ENCODE results near the gene CRELD2. TPM values are rescaled to one million over a fixed set of nuclear protein-coding genes. Genes with fewer than 3 reads are reported as not detected.

Gene CRELD2
- total RNA-seq, 1 donor from 2014 or later, result 44.3 TPM

GRCh38 chr22:49913446-49913845 is 5.0 kb upstream of the CRELD2 start:
- H3K4me1 Mint-ChIP-seq (ENCODE audit: low read depth), result peaks cover 9% of the 10 kb centered on the region
- TF ChIP-seq CTCF (IDR thresholded peaks at IDR 0.05), result no peak
- no peak for DNase-seq (ENCODE audit: low spot score)
- H3K27ac Mint-ChIP-seq (ENCODE audit: unreplicated experiment), result no peak overlapping the region
- no peaks in the 10 kb centered on the region for H3K9me3 Mint-ChIP-seq (ENCODE audit: low read depth)
- no peak overlapping the region for H3K4me3 Mint-ChIP-seq (ENCODE audit: unreplicated experiment)
- H3K27me3 Mint-ChIP-seq (ENCODE audit: low read depth), result no peaks in the 10 kb centered on the region
- H3K36me3 Mint-ChIP-seq (ENCODE audit: low read depth), result no peaks in the 10 kb centered on the region

DNA sequence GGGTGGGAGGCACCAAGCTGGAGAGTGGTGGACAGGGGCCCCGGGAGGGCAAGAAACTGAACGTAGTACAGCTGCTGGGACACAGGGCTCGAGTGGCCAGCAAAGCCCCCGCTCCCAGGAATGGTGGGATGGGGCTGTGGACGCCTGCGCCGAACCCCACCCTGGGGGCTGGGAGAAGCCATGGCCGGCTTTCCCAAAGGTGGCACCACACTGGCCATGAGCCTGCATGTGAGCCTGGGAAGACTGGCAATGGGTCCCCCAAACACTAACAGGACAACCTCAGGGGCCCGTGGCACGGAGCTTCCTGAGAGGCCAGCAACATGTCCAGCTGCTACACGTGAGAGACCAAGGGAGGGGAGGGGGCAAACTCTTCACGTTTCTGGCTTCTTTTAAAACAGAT is 4.2 kb upstream of the CRELD2 start:
- H3K9me3 Mint-ChIP-seq (ENCODE audit: low read depth), result no peaks in the 10 kb centered on the region
- no peaks in the 10 kb centered on the region for H3K36me3 Mint-ChIP-seq (ENCODE audit: low read depth)
- peaks cover 11% of the 10 kb centered on the region for H3K4me1 Mint-ChIP-seq (ENCODE audit: low read depth)
- no peaks in the 10 kb centered on the region for H3K27me3 Mint-ChIP-seq (ENCODE audit: low read depth)
- DNase-seq (ENCODE audit: low spot score), result no peak
- TF ChIP-seq CTCF (IDR thresholded peaks at IDR 0.05), result no peak
- no peak overlapping the region for H3K27ac Mint-ChIP-seq (ENCODE audit: unreplicated experiment)
- H3K4me3 Mint-ChIP-seq (ENCODE audit: unreplicated experiment), result no peak overlapping the region

DNA sequence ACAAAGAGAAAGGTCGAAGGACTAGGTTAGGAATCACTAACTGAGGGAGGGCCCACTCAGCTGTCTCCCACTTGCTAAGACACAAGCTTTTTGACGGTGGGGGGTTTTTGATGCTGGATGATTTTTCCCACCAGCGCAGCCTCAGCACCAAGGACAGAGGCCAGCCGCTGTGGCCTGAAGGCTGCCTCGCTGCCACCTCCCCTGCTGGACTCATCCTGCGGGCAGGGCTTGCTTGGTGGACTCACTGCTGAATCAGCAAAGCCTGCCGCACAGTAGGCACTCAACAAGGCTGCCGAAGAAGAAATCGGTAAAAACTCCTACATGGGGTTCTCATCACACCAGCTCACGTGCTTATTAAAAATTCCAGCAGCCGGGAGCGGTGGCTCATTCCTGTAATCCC is 2.8 kb upstream of the CRELD2 start:
- Mint-ChIP-seq H3K9me3 (ENCODE audit: low read depth) (no peaks in the 10 kb centered on the region), H3K36me3 (ENCODE audit: low read depth) (no peaks in the 10 kb centered on the region), H3K4me1 (ENCODE audit: low read depth) (peaks cover 19% of the 10 kb centered on the region), H3K27me3 (ENCODE audit: low read depth) (no peaks in the 10 kb centered on the region), H3K27ac (ENCODE audit: unreplicated experiment) (no peak overlapping the region), H3K4me3 (ENCODE audit: unreplicated experiment) (no peak overlapping the region)
- no peak for DNase-seq (ENCODE audit: low spot score)
- no peak for TF ChIP-seq CTCF (IDR thresholded peaks at IDR 0.05)

DNA sequence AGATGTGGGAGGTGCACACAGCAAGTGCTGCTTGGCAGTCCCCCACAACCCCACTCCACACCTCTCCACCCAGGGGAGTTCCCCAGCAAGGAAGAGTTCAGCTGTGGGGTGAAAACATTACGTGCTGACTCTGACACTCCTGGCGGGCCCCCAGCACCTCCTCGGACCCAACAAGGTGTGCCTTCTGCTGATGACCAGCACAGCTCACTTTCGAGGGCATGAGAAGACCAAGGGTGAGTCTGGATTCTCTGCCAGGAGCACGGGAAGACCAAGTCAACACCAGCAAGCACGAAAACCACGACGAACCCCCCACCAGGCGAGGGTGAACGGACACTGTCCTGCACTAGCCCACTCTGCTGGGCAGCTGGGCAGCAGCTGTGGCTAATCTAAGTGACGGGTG is 1.6 kb upstream of the CRELD2 start:
- no peak for TF ChIP-seq CTCF (IDR thresholded peaks at IDR 0.05)
- H3K4me3 Mint-ChIP-seq (ENCODE audit: unreplicated experiment), result peak overlapping the region; percentile 76
- H3K36me3 Mint-ChIP-seq (ENCODE audit: low read depth), result no peaks in the 10 kb centered on the region
- DNase-seq (ENCODE audit: low spot score), result no peak
- no peaks in the 10 kb centered on the region for H3K9me3 Mint-ChIP-seq (ENCODE audit: low read depth)
- no peaks in the 10 kb centered on the region for H3K27me3 Mint-ChIP-seq (ENCODE audit: low read depth)
- no peak overlapping the region for H3K27ac Mint-ChIP-seq (ENCODE audit: unreplicated experiment)
- H3K4me1 Mint-ChIP-seq (ENCODE audit: low read depth), result peaks cover 19% of the 10 kb centered on the region

DNA sequence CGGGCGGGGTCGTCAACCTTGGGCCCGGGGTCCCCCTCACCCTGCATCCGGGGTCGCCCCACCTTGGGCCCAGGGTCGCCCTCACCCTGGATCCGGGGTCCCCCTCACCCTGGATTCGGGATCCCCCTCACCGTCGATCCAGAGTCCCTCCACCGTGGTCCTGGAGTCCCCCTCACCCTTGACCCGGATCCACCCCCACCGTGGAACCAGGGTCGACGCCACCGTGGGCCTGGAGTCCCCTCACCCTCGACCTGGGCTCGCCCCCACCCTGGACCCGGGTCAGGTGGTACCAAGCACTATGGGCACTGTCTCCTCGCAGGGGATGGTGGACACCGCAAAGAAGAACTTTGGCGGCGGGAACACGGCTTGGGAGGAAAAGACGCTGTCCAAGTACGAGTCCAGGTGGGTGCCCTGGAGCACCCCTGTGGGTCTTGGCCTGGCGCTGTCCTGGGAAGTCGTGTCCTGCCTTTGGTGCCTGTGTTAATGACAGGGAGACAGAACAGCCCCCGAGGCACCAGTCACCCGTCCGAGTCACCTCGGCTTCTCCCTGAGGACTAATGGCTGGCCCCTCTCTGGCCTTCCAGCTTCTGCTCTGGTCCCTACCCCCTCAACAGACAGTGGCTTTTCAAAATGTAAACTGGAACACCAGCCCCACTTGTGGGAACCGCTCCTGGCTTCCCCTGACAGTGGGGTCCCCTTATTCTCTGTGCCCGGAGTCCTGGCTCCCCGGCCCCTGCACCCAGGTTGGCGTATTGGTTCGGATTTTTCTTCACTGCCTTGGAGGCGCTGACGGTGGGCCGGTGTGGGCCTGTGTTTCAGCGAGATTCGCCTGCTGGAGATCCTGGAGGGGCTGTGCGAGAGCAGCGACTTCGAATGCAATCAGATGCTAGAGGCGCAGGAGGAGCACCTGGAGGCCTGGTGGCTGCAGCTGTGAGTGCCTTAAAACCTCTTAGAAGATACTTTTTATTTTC is 762 bp downstream of the CRELD2 start:
- H3K36me3 Mint-ChIP-seq (ENCODE audit: low read depth), result no peaks in the 10 kb centered on the region
- peaks cover 19% of the 10 kb centered on the region for H3K4me1 Mint-ChIP-seq (ENCODE audit: low read depth)
- H3K4me3 Mint-ChIP-seq (ENCODE audit: unreplicated experiment), result peak overlapping the region; percentile 65
- H3K27me3 Mint-ChIP-seq (ENCODE audit: low read depth), result no peaks in the 10 kb centered on the region
- TF ChIP-seq CTCF (IDR thresholded peaks at IDR 0.05), result no peak
- H3K9me3 Mint-ChIP-seq (ENCODE audit: low read depth), result no peaks in the 10 kb centered on the region
- peak; percentile 88 for DNase-seq (ENCODE audit: low spot score)
- no peak overlapping the region for H3K27ac Mint-ChIP-seq (ENCODE audit: unreplicated experiment)
